K562 treated with DMSO at 1 percent for 12 hours (cell line): Measurements from ENCODE around the gene RNF213. TPM values are rescaled to one million over a fixed set of nuclear protein-coding genes. Genes with fewer than 3 reads are reported as not detected.

Source experiments
- total RNA-seq: library from RNA; unstranded; fragments of 300-600 nt; gene quantifications from 2 replicates; pipeline ENCODE4 v1.2.3, GENCODE V29; 2022; ENCODE audit not compliant: insufficient read depth

RNF213 gene
- total RNA-seq = 13.9 and 68.4 TPM in 2 replicates

GRCh38 chr17:80260791-80261158 lies at the start of gene RNF213:
RNF213 (plus strand) TSS chr17:80260852; CDS start chr17:80263682, 2,830 bp downstream.

GRCh38 chr17:80220054-80220735 lies 40.5 kb upstream of the RNF213 start, which contains the start of the genes SGSH and SLC26A11:
SGSH (minus strand) TSS chr17:80220333; CDS start chr17:80220313, 20 bp downstream.
SLC26A11 (plus strand) TSS chr17:80220427; CDS start chr17:80221561, 1,134 bp downstream.

GRCh38 chr17:80414803-80415625 lies 154.4 kb downstream of the RNF213 start, which contains the start of gene ENDOV:
ENDOV (plus strand) TSS chr17:80415167; CDS start chr17:80415195, 28 bp downstream.

Other genes with a start within 250 kb of the RNF213 start
- gene TBC1D16, start 225.0 kb upstream of the RNF213 start, total RNA-seq = 0.17 and 1.7 TPM in 2 replicates
- gene CCDC40, start 224.2 kb upstream of the RNF213 start, total RNA-seq = not detected in 2 replicates
- 6.7 and 11.2 TPM in 2 replicates for gene GAA, start 159.3 kb upstream of the RNF213 start, total RNA-seq
- gene EIF4A3, start 113.7 kb upstream of the RNF213 start, total RNA-seq = 101 and 119 TPM in 2 replicates
- 0.46 TPM in 1 of 2 replicates, not detected in the other for gene CARD14, start 90.8 kb upstream of the RNF213 start, total RNA-seq
- gene SGSH, start 40.5 kb upstream of the RNF213 start, total RNA-seq = 29.6 and 49.6 TPM in 2 replicates
- gene SLC26A11, start 40.4 kb upstream of the RNF213 start, total RNA-seq = 5.4 and 14.3 TPM in 2 replicates
- gene ENDOV, start 154.3 kb downstream of the RNF213 start, total RNA-seq = 11.4 and 13.4 TPM in 2 replicates
- gene NPTX1, start 215.8 kb downstream of the RNF213 start, total RNA-seq = not detected in 2 replicates